HG03139 (cell line): ENCODE measurements around the gene PGK2.
"Not testable (repeated sequence)": the region's sequence is repeated elsewhere in the genome, so short reads cannot be mapped to it uniquely, and the experiment has no call there.

ENCODE experiments used
- ATAC-seq: cut with Tn5 transposase; IDR thresholded peaks from one replicate; pipeline ENCODE4 v1.9.1; 2021; ENCODE audit not compliant: unreplicated experiment

The PGK2 gene

DNA sequence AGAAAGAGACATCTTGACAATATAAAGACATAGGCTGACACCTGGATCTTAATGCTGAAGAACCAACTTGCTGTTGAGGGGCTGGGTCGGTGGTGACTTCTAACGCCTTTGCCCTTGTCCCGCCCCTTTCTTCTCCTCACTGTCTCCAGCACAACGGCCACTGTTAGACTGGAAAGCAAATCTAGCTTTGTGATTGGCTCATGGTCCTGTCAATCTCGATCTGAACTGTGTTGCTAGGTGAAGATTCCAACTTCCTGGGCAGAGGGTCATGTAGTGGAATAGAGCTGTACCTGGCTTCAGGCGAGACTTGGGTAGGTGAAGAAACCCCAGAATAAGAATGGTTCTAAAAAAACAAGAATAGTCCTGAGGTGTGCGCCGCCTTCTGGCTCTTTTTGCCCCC, at the start of gene PGK2:
Gene PGK2 (minus strand): TSS at position 110 of the 400 bp plus-strand sequence. CDS start 98 bp downstream, at position 12.
- no peak for ATAC-seq

DNA sequence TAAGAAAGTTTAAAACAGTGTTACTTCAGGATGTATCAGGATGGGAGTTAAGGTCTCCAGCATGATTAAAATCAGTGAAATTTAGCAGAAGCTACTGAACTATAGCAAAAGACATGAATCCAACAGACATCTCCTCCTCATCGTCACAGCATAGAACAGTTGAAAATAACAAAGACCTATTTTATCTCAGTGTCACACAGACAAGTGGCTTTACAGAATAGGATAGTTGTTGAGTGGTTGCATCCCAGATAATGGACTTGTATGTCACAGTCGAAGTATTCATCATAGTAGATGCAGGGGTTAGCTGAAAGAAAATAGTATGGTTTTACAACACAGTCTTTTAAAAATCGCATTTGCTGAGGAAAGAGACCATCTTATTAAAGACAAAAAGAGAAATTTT, 48.1 kb upstream of the PGK2 start:
- ATAC-seq = no peak

DNA sequence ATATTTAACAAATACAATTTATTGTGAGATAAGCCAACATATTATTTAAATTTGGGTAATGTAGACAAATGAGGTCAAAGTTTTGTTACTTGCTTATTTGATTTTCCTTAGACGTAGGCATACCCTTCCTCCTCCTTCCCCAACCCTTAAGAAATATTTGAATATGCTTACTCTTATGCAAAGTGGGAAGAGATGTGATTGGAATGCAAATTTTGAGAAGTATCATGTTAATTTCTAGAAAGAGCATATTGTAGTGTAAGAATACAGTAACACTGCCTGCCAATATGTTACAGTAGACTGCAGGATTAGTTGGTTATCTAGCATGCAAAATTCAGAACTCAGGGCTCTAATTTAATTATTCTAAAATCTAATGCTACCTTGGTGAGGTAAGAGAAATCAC, 46.3 kb upstream of the PGK2 start:
- no peak for ATAC-seq

DNA sequence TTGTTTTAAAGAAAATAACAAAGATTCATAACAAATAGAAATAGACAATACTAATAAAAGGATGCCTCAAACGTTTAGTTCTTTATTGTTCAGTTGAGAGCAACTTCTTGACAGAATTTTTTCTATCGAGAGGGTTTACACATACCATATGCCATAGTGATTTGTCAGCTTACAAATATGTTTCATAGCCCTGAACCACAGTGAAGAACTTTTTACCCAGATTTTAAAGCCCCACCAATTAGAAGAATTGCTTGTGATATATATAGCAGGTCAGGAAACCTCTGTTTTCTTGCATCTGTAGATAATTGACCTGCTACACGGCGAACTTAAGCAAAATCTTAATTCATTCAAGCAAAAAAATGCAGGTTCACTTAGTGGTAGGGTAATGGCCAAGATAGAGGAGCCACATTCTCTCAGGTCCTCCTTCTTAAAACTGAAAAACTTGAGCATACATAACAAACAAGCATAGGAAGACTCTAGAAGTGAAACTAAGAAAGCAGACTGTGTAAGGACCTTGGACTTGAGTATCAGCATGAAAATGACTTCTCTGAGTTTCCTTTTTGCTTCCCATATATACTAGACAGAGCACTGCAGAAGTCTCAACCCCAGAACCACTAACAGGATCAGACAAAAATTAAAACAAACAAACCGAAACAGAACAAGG, 39.8 kb upstream of the PGK2 start:
- ATAC-seq = peak; percentile 98

DNA sequence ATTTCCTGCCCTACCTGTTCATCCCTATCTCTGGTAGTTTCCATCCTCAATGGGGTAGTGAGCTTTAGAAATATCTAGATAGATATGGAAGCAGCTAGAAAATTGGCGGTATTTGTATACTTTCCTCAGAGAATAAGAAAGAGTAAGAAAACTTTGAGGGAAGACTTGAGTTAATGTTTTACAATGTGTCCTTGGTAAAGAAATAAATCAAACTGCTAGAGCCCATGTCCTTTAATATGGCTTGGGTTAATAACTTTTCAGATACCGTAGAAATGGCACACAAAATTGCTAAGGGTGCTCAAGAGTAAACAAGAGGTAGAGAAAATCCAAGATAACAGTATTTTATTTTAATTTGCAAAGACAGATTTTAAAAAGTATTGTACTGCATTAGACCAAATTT, 28.1 kb upstream of the PGK2 start:
- ATAC-seq = no peak

DNA sequence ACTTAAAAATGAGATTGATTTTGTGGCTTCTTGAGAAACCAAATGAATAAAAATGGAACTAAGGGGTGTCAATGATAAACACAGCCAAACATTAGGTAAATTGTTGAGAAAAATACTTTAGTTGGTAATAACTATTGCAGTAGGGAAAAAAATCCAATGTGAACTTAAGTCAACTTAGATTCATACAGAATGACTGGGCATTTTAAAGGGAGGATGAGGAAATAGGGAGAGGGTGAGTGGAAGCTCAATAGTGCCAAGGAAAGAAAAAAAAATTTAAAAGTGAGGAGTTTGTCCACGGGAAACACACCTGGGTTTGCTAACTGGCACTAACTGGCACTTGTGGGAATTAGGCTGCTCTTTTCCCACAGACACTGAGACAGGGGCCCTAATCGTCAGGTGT, 26.2 kb upstream of the PGK2 start:
- ATAC-seq = no peak

DNA sequence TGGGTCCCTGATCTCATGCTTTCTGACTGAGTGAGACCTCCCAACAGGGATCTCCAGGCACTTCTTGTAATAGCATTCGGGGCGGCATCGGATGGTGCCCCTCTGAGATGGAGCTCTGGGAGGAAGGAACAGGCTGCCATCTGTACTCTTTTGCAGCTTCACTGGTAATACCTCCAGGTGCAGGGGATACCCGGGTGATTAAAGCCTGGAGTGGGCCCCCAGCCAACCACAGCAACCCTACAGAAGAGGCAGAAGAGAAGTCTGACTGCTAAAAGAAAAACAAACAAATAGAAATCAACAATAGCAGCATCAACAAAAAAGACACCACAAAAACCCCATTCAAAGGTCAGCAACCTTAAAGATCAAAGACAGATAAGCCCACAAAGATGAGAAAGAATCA, 19.1 kb upstream of the PGK2 start:
- no peak for ATAC-seq

DNA sequence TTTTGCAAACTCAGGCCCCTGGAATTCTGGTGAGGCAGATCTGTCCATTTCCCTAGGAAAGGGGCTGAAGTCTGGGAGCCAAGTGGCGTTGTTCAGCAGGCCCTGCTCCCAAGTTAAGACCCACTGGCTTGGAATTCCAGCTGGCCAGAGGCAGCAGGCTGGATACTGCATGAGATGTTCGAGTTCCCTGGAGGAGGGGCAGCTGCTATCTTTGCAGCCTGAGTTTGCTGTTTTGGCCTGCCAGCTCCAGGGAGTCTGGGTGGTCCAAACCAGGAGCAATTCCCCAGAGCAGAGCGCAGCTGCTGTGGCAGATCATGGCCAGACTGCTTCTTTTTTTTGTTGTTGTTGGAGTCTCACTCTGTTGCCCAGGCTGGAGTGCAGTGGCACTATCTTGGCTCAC, 18.2 kb upstream of the PGK2 start:
- ATAC-seq = no peak

DNA sequence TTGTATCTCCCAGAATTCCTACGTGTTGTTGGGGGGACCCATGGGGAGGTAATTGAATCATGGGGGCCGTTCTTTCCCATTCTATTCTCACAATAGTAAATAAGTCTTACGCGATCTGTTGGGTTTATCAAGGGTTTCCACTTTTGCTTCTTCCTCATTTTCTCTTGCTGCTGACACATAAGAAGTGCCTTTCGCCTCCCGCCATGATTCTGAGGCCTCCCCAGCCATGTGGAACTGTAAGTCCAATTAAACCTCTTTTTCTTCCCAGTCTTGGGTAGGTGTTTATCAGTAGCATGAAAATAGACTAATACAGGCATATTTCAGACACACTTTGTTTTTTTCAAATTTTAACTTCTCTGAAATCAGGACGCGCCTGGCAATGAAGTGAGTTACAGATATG, 14.4 kb upstream of the PGK2 start:
- no peak for ATAC-seq

DNA sequence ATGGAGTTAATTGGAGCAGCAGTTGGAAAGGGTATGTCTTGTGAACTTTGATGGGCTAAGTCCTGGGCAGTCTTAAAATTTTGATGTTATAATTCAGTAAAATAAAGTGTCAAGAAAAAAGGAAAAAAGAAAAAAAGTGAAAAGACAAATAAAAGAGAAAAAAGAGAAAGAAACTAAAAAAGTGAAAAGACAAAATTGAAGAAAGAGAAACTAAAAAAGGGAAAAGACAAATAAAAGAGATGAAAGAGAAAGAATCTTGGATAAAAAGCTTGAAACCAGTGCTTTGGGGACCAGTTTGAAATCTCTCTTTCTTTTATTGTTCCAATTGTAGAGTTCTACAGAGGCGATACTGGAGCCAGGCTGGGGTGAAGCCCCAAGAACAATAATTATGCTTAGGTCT, 12.0 kb upstream of the PGK2 start:
- ATAC-seq = no peak

DNA sequence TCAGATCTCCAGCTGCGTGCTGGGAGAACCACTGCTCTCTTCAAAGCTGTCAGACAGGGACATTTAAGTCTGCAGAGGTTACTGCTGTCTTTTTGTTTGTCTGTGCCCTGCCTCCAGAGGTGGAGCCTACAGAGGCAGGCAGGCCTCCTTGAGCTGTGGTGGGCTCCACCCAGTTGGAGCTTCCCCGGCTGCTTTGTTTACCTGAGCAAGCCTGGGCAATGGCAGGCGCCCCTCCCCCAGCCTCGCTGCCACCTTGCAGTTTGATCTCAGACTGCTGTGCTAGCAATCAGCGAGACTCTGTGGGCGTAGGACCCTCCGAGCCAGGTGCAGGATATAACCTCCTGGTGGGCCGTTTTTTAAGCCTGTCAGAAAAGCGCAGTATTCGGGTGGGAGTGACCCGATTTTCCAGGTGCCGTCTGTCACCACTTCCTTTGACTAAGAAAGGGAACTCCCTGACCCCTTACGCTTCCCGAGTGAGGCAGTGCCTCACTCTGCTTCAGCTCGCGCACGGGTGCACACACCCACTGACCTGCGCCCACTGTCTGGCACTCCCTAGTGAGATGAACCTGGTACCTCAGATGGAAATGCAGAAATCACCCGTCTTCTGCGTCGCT, 9.9 kb upstream of the PGK2 start:
- not testable (repeated sequence) for ATAC-seq

DNA sequence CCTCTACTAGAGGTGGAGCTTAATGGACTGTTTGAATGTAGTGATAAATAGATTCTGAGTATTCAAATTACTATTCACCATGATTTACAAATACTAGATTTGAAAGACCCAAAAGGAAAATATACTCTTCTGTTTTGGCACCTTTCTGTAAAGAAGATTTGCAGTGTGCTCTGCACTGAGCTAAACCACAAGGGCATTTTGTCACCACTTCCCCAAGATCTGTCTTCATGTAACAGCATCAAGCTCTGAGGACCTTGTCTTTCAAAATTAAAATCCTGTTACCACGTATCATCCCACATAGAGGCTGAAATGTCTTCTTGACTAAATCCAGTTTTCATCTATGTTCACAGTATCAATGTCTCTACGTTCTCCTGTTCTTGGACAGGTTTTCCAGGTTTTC, 3.3 kb upstream of the PGK2 start:
- no peak for ATAC-seq

DNA sequence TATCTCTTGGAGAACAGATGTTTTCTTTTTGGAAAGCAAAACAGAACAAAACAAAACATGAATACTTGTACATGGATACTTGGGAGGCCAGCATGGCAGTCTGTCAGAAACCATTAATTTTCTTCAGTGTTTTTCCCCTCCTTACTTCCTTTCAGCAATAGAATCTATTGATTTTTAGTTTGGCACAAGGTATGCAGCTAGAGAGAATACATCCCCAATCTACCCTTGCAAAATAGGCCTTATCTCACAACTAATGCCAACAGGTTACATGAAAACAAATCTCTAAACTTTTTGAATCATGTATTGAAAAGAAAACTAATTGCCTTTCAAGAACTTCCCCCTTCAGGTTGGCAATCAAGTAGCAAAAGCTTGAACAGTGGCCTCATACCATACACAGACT, 2.8 kb downstream of the PGK2 start:
- no peak for ATAC-seq

DNA sequence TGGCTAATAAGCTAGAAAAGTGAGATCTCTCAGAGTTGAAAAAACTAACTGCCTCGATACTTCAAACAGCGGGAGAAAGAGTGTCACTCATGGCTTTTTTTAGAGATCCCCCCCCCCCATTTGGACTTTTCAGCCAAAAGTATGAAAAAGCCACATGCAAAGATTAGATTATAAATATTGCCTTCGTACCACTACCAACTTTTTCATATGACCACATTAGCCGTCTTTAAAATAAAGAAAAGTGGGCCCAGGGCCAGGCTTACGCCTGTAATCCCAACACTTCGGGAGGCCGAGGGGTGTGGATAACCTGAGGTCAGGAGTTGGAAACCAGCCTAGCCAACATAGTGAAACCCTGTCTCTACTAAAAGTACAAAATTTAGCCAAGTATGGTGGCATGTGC, 4.4 kb downstream of the PGK2 start:
- no peak for ATAC-seq

DNA sequence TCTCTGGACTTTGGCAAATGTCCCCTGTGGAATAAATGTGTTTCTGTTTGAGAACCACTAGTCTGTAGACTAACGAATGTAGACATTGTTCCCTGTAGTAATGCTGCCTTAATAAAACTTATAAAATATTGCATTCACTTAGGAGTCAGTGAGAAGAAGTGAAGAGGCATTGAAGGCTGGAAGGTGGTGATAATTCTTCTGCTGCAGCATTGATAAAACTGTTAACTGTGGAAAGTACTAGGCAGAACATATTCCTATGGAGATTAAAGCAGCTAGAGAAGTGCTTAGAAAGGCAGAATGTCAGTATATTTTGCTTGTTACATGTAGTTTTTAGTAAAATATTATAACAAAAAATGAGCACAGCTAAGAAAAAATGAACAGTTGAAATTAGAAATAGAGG, 4.8 kb downstream of the PGK2 start:
- ATAC-seq = no peak

DNA sequence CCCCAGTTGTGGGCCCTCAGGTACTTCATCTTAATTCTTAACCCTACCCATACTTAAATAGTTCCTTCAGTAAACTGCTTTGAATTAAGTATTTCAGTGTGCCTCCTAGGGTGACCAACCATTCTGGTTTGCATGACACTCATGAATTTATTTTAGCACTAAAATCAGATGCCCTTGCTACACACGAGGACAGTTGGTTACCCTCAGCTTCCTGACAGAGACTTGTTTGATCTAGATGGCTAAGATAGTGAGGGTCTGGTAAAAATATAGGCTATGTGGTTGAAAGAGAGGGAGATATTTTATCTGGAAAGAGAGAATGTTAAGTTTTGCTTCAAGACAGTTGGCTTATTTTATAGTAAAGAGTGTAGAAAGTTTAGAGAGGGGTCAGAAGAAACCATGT, 10.6 kb downstream of the PGK2 start:
- ATAC-seq = no peak

DNA sequence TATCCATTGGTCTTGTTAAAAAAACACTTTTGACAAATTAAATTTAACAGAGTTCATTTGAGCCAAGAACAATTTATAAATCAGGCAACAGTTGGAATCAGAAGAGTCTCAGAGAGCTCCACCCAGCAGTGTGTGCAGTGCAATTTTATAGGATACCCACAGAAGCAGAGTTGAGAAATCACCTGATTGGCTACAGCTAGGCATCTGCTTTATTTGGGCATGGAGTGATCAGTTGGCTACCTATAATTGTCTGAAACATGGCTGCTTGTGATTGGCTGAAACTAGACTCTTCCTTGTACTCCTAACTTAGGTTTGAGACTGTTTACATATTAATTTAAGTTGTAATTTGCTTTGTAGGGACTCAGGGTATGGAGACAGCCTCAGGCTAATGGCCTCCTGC, 12.0 kb downstream of the PGK2 start:
- no peak for ATAC-seq

DNA sequence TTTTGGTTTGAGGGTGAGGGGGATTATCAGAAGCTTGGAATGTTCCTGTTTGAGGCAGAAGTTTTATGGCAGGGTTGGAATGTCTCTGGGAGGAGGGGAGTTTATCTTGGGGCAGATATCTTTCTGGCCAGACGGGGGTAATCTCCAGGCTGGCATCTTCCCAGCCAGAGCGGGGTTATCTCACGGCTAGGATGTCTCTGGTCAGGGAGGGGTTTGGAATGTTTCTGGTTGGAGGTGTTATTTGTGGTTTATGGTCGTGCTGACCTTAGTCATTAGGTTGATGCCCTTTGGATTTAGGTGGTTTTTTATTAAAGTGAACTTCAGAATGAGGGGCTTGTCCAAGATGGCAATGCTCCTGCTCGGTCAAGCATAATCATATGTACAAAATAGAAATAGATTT, 14.8 kb downstream of the PGK2 start:
- no peak for ATAC-seq

DNA sequence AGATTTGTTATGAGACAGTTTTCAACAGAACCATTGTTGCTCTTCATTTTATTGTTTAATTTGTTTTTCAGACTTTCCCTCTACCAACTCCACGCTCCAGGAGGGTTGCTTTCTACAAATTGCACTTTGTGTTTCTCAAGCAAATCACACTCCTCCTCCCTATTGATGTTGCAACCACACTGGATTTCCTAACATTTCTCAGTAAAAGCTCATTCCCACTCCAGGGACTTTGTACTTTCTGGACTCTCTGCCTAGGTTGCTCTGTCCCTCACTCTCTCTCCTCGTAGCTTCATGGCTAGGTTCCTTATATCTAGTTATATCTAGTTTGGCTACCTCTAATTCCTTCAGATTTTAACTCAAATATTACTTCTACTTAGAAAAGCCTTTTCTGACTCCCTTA, 20.3 kb downstream of the PGK2 start:
- ATAC-seq = no peak

DNA sequence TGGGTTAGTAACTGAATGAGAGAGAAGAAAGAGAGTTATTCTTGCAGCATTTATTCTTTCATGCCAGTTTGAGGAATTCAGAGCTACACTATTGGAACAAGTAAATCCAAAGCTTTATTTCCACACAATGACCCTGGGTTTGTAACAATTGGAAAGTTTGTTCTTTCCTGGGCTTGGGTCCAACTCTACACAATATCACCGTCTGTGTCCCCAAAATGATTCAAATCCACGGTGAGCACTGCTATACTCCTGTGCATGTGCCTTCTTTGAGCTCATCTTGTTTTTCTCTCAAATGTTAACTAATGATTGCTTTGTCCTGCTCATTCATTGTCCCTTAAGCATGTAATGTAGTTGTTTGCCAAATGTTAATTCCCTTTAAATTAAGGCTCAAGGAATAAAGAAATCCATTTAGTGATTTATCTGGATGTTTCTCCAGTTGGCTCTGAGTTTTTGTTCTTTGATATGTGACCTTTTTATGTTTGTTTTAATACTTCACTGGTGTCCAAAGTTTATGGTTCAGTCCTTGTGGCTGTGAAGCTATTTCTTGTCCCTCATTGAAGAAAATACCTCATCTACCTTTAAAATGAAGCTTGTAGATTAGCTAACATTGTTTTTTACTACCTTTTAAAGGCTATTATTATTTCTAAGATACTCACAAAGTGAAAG, 22.4 kb downstream of the PGK2 start:
- ATAC-seq = no peak

DNA sequence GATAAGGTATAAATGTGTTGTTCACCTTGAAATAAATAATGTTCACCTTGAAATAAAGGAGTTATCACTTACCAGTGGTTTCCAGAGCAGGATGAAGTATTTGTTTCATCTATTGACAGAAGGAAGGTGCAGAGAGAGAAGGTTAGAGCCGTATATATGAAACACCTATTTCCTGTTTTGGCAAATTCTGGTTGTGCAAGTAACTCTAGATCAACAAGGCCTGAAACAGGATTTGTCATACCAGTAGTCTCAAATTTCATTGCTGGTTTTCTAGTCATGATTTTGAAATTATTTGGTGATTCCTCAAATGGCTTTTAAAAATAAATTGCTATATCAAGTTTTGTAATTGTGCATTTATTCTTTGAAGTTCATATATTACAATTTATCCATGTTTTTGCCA, 42.8 kb downstream of the PGK2 start, which contains the start of gene CRISP3:
Gene CRISP3 (minus strand): TSS at position 130 of the 400 bp plus-strand sequence. CDS start 21 bp downstream, at position 109.
- no peak for ATAC-seq

DNA sequence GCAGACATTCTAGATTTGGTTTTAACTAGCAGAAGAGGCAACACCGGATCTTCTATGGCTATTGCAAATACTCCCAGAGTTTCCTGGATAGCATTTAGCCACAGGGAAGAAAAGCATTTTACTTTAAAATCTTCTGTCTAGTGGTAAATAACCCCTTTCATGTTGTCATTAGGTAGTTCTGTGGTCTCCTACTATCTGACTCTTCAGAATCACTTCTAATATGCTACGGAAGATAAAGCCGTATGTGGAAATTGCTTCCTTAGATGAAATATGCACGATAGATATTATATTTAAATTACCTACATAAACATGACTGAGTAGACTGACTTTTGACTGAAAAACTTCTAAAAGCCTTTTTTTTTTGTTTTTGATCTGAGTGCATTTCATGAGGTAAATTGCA, 43.7 kb downstream of the PGK2 start:
- no peak for ATAC-seq
